Activated naive CD4-positive, alpha-beta T cell (primary cell): ENCODE measurements around the gene TMED6.
"Not testable (repeated sequence)": the region's sequence is repeated elsewhere in the genome, so short reads cannot be mapped to it uniquely, and the experiment has no call there.

Experiments
- DNase-seq, 4 experiments: peaks; one replicate each; lab custom pipeline; 2025; lab: John Stamatoyannopoulos, UW

TMED6 gene

GRCh38 chr16:69301861-69302260 is 49.7 kb downstream of the TMED6 start:
- no peak for DNase-seq

DNA sequence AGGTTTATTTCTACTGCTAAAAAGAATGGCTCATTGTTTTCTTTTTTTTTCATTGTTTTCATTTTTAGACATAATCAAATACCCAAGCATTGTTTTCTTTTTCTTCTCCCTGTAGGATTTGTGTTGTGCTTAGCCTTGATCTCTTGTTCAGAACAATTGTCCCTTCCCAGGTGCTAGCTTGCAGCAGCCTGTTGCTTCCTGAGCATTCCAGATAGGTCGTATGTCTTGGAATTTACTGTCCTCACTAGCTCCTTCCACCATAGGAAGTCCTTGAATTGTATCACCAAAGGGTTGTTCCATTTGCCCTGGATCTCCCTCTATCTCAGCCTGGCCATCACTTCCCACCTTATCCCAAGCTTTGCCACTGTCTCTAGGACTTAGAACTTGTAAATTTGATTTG is 50.4 kb downstream of the TMED6 start:
- DNase-seq: no peak

DNA sequence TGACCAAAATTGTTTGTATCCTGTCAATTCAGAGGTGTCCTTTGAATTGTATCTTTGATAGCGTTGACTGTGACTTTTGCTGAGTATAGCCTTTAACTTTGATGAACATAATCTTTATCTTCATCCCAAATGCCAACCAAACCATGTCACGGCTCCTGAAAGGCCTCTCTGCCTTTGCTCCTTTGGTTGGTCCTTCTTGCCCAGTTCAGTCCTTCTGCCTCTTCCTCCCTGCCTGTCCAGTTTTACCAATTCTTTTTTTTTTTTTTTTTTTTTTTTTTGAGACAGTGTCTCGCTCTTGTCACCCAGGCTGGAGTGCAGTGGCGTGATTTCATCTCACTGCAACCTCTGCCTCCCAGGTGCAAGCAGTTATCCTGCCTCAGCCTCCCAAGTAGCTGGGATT is 53.3 kb downstream of the TMED6 start:
- no peak for DNase-seq

DNA sequence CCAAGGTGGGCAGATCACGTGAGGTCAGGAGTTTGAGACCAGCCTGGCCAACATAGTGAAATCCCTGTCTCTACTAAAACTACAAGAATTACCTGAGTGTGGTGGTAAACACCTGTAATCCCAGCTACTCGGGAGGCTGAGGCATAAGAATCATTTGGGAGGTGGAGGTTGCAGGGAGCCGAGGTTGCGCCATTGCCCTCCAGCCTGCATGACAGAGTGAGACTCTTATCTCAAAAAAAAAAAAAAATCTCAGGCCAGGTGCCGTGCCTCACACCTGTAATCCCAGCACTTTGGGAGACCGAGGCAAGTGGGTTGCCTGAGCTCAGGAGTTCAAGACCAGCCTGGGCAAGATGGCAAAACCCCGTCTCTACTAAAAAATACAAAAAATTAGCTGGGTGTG is 54.8 kb downstream of the TMED6 start:
- not testable (repeated sequence) for DNase-seq

DNA sequence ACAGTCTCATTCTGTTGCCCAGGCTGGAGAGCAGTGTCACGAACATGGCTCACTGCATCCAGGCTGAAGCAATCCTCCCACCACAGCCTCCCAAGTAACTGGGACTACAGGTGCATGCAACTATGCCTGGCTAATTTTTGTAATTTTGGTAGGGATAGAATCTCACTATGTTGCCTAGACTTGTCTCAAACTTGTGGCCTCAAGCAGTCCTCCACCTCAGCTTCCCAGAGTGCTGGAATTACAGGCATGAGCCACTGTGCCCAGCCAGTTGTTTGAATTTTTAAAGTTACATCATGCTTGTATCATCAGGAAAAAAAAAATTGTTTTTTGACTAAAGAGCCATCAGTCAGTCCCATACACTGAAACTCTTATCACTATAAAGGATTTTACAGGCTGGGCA is 57.5 kb downstream of the TMED6 start:
- no peak for DNase-seq

GRCh38 chr16:69293401-69293800 is 58.2 kb downstream of the TMED6 start:
- DNase-seq: no peak
